GM23248 (cell line): ENCODE data around the gene ZNF280A. TPM values are rescaled to one million over a fixed set of nuclear protein-coding genes. Genes with fewer than 3 reads are reported as not detected.

ENCODE experiments used
- DNase-seq: peaks from one replicate; pipeline ENCODE4 v3.0.0-alpha.2; 2015
- H2AFZ ChIP-seq: fragments of 200-600 bp; sonication (generic); 2 replicates; pipeline ENCODE4 v1.6.1; 2016; ENCODE audit warnings: antibody characterized with exemption
- H3F3A ChIP-seq: fragments of 200-600 bp; sonication (generic); 2 replicates; pipeline ENCODE4 v1.6.1; 2016; ENCODE audit warnings: mild to moderate bottlenecking, antibody characterized with exemption, mixed run types; ENCODE audit not compliant: insufficient read depth
- H3K27ac ChIP-seq: fragments of 200-600 bp; sonication (generic); 2 replicates; pipeline ENCODE4 v1.5.1; 2016; ENCODE audit warnings: mild to moderate bottlenecking
- H3K27me3 ChIP-seq: fragments of 200-600 bp; sonication (generic); replicated peaks from 2 replicates; pipeline ENCODE4 v1.6.1; 2016; ENCODE audit warnings: mild to moderate bottlenecking; ENCODE audit not compliant: insufficient read depth
- H3K36me3 ChIP-seq: fragments of 200-600 bp; sonication (generic); 2 replicates; pipeline ENCODE4 v1.6.1; 2016; ENCODE audit warnings: low read depth, mild to moderate bottlenecking
- H3K4me1 ChIP-seq: fragments of 200-600 bp; sonication (generic); 2 replicates; pipeline ENCODE4 v1.6.1; 2016; ENCODE audit warnings: mild to moderate bottlenecking; ENCODE audit not compliant: insufficient read depth
- H3K4me2 ChIP-seq: fragments of 200-600 bp; sonication (generic); one replicate; pipeline ENCODE4 v1.6.1; 2016; ENCODE audit warnings: mild to moderate bottlenecking; ENCODE audit not compliant: unreplicated experiment
- H3K4me3 ChIP-seq: fragments of 200-600 bp; sonication (generic); 2 replicates; pipeline ENCODE4 v1.5.1; 2016; ENCODE audit warnings: mild to moderate bottlenecking
- H3K79me2 ChIP-seq: fragments of 200-600 bp; sonication (generic); 2 replicates; pipeline ENCODE4 v1.6.1; 2016; ENCODE audit warnings: mild to moderate bottlenecking; ENCODE audit not compliant: insufficient read depth
- H3K9ac ChIP-seq: fragments of 200-600 bp; sonication (generic); 2 replicates; pipeline ENCODE4 v1.6.1; 2016; ENCODE audit warnings: mild to moderate bottlenecking
- H3K9me2 ChIP-seq: fragments of 200-600 bp; sonication (generic); 2 replicates; pipeline ENCODE4 v1.6.1; 2016; ENCODE audit warnings: mixed run types, mild to moderate bottlenecking, moderate library complexity; ENCODE audit not compliant: insufficient read depth
- H3K9me3 ChIP-seq: fragments of 200-600 bp; sonication (generic); one replicate; pipeline ENCODE4 v1.6.1; 2017; ENCODE audit warnings: low read depth
- H4K20me1 ChIP-seq: fragments of 200-600 bp; sonication (generic); 2 replicates; pipeline ENCODE4 v1.6.0; 2016; ENCODE audit not compliant: insufficient read depth
- EZH2 ChIP-seq: fragments of 200-600 bp; sonication (generic); IDR thresholded peaks from 2 replicates; pipeline ENCODE4 v1.6.1; 2018; ENCODE audit warnings: antibody characterized with exemption, mild to moderate bottlenecking; ENCODE audit not compliant: insufficient read depth, poor library complexity, severe bottlenecking
- EZH2phosphoT487 ChIP-seq: fragments of 200-600 bp; sonication (generic); IDR thresholded peaks from 2 replicates; pipeline ENCODE4 v1.6.1; 2018; ENCODE audit warnings: antibody characterized with exemption, moderate library complexity, mild to moderate bottlenecking, low read depth; ENCODE audit not compliant: insufficient read depth
- WGBS, 2 experiments: methylation state at CpG; one replicate each; pipeline ENCODE4 v1.1.6; 2015 to 2017; ENCODE audit warnings: low lambda C conversion rate in 2 of 2, low coverage in 1 of 2; ENCODE audit errors: missing lambda C conversion rate in 2 of 2; 5-methylcytosine and 5-hydroxymethylcytosine counted together
- in situ Hi-C: fragments of 300-500 bp; cut with MboI; formaldehyde crosslinking; loops from 2 replicates; pipeline ENCODE4 v1.15.0; 2020
- polyA plus RNA-seq: library from polyadenylated mRNA; unstranded; fragments of >200 nt; fragmentation: Nextera tagmentation; extraction: Ambion mirVana; gene quantifications from 2 replicates; pipeline ENCODE4 v1.2.1, GENCODE V29; 2016
- total RNA-seq: library from RNA; depleted of rRNA; stranded (reverse); fragments of >200 nt; shearing (Covaris generic); gene quantifications from 2 replicates; pipeline ENCODE4 v1.2.3, GENCODE V29; 2014

Gene ZNF280A
- total and polyA plus RNA-seq, 2 experiments from 2014 or later = not detected

- Histone ChIP-seq H2AFZ (no peak overlapping the region; the same call in 1 of the 2 replicates), H3F3A (no peaks in the 10 kb centered on the region), H3K27me3 (peaks cover 11% of the 10 kb centered on the region), H3K9me3 (no peaks in the 10 kb centered on the region), H3K4me2 (no peak overlapping the region), H3K9me2 (no peaks in the 10 kb centered on the region), H3K27ac (no peak overlapping the region), H3K4me1 (no peaks in the 10 kb centered on the region), H3K79me2 (no peaks in the 10 kb centered on the region), H3K4me3 (no peak overlapping the region), H3K36me3 (no peaks in the 10 kb centered on the region), H3K9ac (no peak overlapping the region), H4K20me1 (no peaks in the 10 kb centered on the region)
- TF ChIP-seq EZH2phosphoT487 (no peak), EZH2 (no peak)
- in situ Hi-C loops = no loop called here
- 56 to 57% methylated on average over 8 of the region's 8 CpGs for WGBS, 2 experiments
- no peak for DNase-seq
Measured at GRCh38 chr22:22521631-22522030, 1.6 kb upstream of the ZNF280A start.

DNA sequence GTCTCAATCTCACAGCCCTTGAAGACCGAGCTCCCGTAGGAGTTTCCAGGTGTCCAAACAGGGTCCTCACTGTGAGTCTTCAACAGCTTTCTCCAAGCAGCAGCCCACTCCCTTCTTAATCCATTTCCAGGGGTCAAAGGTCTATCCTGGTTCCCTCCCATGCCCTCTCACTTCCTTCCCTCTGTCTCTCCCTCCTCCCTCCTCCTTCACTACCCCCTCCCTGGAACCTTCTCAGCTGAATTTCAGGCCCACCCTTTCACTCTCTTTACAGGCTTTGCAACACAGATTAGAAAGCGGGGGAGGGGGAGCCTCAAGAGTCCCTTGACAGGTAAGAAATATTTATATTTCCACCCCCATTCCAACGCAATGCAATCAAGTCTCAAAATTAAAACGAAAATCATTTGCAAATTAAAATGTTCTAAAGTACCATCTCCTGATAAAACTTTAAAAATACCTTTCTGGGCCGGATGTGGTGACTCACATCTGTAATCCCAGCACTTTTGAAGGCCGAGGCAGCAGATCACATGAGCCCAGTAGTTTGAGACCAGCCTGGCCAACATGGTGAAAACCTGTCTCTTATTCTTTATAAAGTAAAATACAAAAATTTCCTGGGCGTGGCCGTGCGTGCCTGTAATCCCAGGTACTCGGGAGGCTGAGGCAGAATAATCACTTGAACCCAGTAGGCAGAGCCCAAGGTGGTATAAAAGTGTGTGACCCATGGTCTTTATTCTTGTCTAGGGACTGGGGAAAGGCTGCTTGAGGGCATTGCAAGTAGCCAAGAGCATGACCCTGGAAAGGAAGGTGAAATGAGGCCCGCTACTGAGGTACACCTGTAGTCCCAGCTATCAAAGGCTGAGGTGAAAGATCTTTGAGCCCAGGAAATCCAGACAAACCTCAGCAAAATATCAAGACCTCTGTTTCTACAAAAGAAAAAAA is 865 bp upstream of the ZNF280A start:
- Histone ChIP-seq H3K9me3 (no peaks in the 10 kb centered on the region), H3K79me2 (no peaks in the 10 kb centered on the region), H3K4me3 (no peak overlapping the region), H2AFZ (peak overlapping the region; percentile 69; the same call in 1 of the 2 replicates), H3K9ac (no peak overlapping the region), H3F3A (no peaks in the 10 kb centered on the region), H3K4me2 (no peak overlapping the region), H3K9me2 (no peaks in the 10 kb centered on the region), H4K20me1 (no peaks in the 10 kb centered on the region), H3K4me1 (no peaks in the 10 kb centered on the region), H3K27ac (no peak overlapping the region), H3K36me3 (no peaks in the 10 kb centered on the region), H3K27me3 (peaks cover 11% of the 10 kb centered on the region)
- 38 to 46% methylated on average over 10 to 12 of the region's 12 CpGs for WGBS, 2 experiments
- no peak for DNase-seq
- in situ Hi-C loops = no loop called here
- TF ChIP-seq EZH2phosphoT487 (no peak), EZH2 (no peak)

- no peaks in the 10 kb centered on the region for H3K4me1 ChIP-seq
- H3F3A ChIP-seq = no peaks in the 10 kb centered on the region
- WGBS, 2 experiments = 38 to 55% methylated on average over 5 of the region's 5 CpGs
- no peak for DNase-seq
- H3K4me3 ChIP-seq = no peak overlapping the region
- peak overlapping the region; percentile 69; the same call in 1 of the 2 replicates for H2AFZ ChIP-seq
- no peaks in the 10 kb centered on the region for H3K9me3 ChIP-seq
- no peak overlapping the region for H3K27ac ChIP-seq
- H4K20me1 ChIP-seq = no peaks in the 10 kb centered on the region
- peaks cover 8% of the 10 kb centered on the region for H3K27me3 ChIP-seq
- TF ChIP-seq EZH2 (no peak), EZH2phosphoT487 (no peak)
- H3K9ac ChIP-seq = no peak overlapping the region
- in situ Hi-C loops = no loop called here
- H3K9me2 ChIP-seq = no peaks in the 10 kb centered on the region
- no peaks in the 10 kb centered on the region for H3K79me2 ChIP-seq
- no peak overlapping the region for H3K4me2 ChIP-seq
- H3K36me3 ChIP-seq = no peaks in the 10 kb centered on the region
Measured at GRCh38 chr22:22519591-22519990, 479 bp downstream of the ZNF280A start.

DNA sequence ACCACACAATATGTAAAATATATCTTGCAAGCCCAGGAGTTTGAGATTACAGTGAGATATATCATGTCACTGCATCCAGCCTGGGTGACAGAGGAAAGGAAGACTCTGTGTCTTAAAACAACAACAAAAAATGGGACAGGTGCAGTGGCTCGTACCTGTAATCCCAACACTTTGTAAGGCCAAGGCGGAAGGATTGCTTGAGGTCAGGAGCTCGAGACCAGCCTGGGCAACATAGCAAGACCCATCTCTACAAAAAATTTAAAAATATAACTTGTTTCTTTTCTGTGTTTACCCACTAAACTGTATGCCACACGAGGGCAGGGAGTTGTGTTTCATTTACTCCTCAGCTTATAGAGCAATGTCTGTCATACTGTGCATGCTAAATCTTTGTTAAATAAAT is 3.1 kb downstream of the ZNF280A start:
- Histone ChIP-seq H4K20me1 (no peaks in the 10 kb centered on the region), H3K27ac (no peak overlapping the region), H3K36me3 (no peaks in the 10 kb centered on the region), H3K9me2 (no peaks in the 10 kb centered on the region), H3K4me2 (no peak overlapping the region), H3K27me3 (0 out of 2 replicates have a peak, but pooled peaks cover 11% of the 10 kb centered on the region), H3K4me3 (no peak overlapping the region), H2AFZ (no peak overlapping the region), H3K9me3 (no peaks in the 10 kb centered on the region), H3K79me2 (no peaks in the 10 kb centered on the region), H3K4me1 (no peaks in the 10 kb centered on the region), H3K9ac (no peak overlapping the region), H3F3A (no peaks in the 10 kb centered on the region)
- no peak for DNase-seq
- WGBS, 2 experiments = 9 to 11% methylated on average over 4 of the region's 4 CpGs
- in situ Hi-C loops = no loop called here
- TF ChIP-seq EZH2phosphoT487 = no peak
- no peak for TF ChIP-seq EZH2
